Measurements from ENCODE around the gene DRC7.

GRCh38 chr16:57689762-57690558 is 4.6 kb upstream of the DRC7 start:
- no peak for TF ChIP-seq ATF6 (CRISPR knock-in tag; IDR thresholded peaks at IDR 0.05)
- TF ChIP-seq ZNF121 (CRISPR knock-in tag; IDR thresholded peaks at IDR 0.05) = no peak
- TF ChIP-seq NR2C2 (CRISPR knock-in tag; IDR thresholded peaks at IDR 0.05) = no peak
- TF ChIP-seq FOXK1 (CRISPR knock-in tag; IDR thresholded peaks at IDR 0.05) = no peak
- TF ChIP-seq HMGXB4 (CRISPR knock-in tag; IDR thresholded peaks at IDR 0.05) = no peak
- no peak for TF ChIP-seq CTCF (IDR thresholded peaks at IDR 0.05)
- no peak for TF ChIP-seq MYBL2 (CRISPR knock-in tag; IDR thresholded peaks at IDR 0.05)
- no peak for TF ChIP-seq ZNF138 (CRISPR knock-in tag; conservative IDR thresholded peaks at IDR 0.05)
- no peak for TF ChIP-seq ATF2 (CRISPR knock-in tag; IDR thresholded peaks at IDR 0.05; ENCODE audit: borderline replicate concordance, low read depth)

Data from WTC11 (cell line).